HUDEP-2 (cell line): ENCODE results near the gene MREG.

Experiments used
- DNase-seq, 76 experiments: peaks; one replicate each; lab custom pipeline; 2025; ENCODE audit not compliant: unreplicated experiment in 76 of 76; lab: John Stamatoyannopoulos, UW

Gene MREG

DNA sequence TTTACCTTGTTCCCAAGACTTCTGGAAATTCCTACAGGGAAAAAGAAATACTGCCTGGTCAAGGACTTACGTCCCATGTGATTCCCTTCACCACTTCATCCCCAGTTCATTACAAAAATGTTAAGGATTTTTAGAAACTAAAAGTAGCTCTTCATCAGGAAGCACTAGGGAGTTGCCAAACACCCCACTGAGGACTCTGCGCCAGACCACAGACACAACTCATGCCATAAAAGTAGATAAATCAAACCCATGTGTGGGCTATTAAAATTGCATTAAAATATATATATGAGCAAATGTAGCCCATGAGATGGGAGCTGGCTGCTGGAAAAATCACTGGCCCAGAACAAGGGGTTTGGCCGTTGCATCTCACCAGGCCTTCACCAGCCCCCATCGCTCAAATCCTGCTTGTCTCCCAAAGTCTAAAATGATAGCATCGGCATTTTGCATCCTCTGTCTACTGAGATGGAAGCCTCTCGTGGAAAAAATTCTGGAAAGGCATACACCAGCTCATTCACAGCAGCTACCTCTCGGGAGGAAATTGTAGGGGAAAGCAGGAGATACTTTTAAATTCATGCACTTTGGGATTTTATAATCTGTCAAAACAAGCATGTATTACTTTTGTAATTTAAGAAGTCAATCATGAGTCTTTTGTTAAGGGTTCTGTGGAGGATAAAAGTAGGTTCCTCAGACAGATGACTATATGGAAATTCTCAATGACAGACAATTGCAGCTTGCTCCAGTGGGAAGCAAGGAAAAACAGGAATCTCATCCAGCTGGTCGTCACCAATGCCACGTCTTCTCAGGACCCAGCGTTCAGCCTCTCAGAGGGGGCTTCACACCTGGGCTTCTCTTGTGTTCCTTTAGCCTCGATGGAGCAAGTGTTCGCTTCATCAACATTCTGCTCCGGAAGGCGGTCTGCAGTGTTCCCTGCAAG, 113.9 kb downstream of the MREG start:
- no peak for DNase-seq

DNA sequence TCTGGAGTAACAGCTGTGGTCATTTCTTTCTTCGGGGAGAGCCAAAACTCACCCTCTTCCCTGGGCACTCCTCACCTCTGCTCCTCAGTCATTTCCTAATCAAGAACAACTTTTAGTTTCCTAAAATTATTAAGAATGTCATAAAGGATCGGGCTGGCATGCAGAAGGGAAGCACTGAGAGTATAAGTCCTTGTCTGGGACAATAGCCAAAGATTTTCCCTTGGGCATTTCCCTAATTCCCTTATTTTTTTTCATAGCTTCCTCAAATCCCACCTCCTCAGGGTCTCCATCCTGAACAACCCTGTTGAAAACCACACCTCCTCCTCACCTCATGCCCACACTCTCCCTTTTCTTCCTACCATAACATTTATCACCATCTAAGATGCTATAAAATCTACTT, 115.0 kb downstream of the MREG start:
- DNase-seq = no peak

DNA sequence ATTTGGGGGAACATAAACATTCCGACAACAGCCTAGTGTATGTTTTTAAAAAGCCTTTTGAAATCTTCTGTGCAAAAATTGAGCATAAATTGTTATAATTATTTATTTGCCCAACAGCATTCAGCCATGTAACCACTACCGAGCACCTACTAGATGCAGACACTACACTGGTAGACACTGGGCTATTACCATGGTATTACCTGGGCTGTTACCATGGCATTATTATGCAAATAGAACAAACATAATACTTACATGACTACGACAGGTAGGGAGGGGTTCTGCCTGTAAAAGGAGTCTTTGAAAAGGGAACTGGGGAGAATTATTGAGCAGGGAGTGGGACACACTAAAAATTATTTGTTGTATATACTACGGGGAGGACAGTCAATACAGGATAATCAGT, 116.4 kb downstream of the MREG start:
- DNase-seq = no peak

DNA sequence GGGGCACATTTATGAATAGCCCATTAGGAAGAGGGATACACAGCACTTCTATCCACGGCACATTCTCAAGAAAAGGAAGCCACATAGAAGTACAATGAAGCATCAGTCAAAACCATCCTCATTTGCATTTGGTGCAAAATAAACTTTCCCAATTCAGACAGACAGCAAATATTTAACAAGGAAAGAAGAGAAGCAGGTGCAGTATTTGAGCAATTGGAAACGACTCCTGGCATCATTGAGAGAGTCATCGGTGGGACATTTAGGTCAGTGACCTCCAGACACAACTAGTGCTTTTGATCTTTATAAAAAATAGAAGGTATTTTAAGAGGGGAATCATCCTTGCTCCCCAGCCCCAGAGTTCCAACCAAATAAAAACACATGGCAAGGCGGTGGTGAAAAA, 118.0 kb downstream of the MREG start:
- DNase-seq = no peak
